AG04449 (cell line): ENCODE data around the gene PDZRN4.
"Not testable (repeated sequence)": the region's sequence is repeated elsewhere in the genome, so short reads cannot be mapped to it uniquely, and the experiment has no call there.

Experiments
- CTCF ChIA-PET: fragments of 350-600 bp; formaldehyde crosslinking; extraction: SDS; loops from one replicate; lab custom pipeline; 2021; ENCODE audit warnings: antibody characterized with exemption; lab: Yijun Ruan, JAX
- POLR2A ChIA-PET: fragments of 400-600, 350-600 bp; formaldehyde crosslinking; extraction: SDS; loops from one replicate; lab custom pipeline; 2020; ENCODE audit warnings: antibody characterized with exemption, inconsistent platforms; lab: Yijun Ruan, JAX
- DNase-seq: peaks from one replicate; pipeline ENCODE4 v3.0.0-alpha.2; 2010; ENCODE audit warnings: low read depth, low spot score
- H3K4me3 ChIP-seq: 2 replicates; pipeline ENCODE4 v1.5.1; 2011; ENCODE audit warnings: low read depth, mild to moderate bottlenecking, control low read depth, low read length
- TF ChIP-seq, protein P1 (sequence below): IDR thresholded peaks from one replicate; pipeline ENCODE4 v1.5.1; 2011; ENCODE audit warnings: mild to moderate bottlenecking, moderate library complexity, low read length, control low read depth, inconsistent platforms; ENCODE audit not compliant: insufficient read depth; ENCODE audit errors: missing control alignments

The PDZRN4 gene

DNA sequence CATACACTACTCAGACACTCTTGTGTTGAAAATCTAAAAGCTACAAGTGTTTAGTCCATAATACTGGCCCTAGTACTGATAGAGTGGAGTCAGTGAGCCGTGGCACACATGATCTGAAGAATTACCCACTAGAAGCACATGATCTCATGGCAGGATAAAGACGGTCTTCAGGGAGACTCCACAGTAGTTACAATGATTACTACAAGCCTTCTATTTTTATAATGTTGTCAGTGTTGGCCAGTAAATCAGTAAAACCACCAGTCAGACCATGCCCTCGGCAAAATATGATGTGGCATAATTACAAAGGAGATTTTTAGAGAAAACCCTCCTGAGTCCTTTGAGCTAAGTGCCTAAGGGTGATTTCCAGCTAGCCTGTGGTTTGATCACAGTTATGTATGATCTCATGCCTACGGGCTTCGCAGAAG lies 114.9 kb downstream of the PDZRN4 start:
- ChIA-PET POLR2A (no interaction called here), CTCF (no interaction called here)
- DNase-seq = no peak

DNA sequence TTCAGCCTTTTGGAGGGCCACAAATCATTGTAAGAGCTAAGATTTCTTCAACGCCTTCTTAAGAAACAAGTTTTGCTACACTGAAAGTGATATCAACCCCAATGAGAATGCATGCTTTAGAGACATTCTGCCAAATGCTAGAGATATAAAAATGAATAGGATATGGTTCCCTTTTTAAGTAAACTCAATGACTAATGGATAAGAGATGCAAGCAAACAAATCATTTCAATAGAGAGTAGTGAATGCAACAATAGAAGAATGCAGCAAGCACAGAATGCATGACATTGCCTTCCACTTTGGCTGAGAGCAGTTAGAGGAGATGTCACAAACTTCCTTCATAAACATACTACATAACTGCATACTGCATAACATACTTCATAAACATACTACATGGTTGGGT lies 116.4 kb downstream of the PDZRN4 start:
- no peak for DNase-seq
- ChIA-PET CTCF (no interaction called here), POLR2A (no interaction called here)
- TF ChIP-seq, protein P1, sequence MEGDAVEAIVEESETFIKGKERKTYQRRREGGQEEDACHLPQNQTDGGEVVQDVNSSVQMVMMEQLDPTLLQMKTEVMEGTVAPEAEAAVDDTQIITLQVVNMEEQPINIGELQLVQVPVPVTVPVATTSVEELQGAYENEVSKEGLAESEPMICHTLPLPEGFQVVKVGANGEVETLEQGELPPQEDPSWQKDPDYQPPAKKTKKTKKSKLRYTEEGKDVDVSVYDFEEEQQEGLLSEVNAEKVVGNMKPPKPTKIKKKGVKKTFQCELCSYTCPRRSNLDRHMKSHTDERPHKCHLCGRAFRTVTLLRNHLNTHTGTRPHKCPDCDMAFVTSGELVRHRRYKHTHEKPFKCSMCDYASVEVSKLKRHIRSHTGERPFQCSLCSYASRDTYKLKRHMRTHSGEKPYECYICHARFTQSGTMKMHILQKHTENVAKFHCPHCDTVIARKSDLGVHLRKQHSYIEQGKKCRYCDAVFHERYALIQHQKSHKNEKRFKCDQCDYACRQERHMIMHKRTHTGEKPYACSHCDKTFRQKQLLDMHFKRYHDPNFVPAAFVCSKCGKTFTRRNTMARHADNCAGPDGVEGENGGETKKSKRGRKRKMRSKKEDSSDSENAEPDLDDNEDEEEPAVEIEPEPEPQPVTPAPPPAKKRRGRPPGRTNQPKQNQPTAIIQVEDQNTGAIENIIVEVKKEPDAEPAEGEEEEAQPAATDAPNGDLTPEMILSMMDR = no peak
- H3K4me3 ChIP-seq = no peak overlapping the region

More for the DNA sequence above, 114.9 kb downstream of the PDZRN4 start:
- no peak overlapping the region for H3K4me3 ChIP-seq
- TF ChIP-seq, protein P1 = no peak

DNA sequence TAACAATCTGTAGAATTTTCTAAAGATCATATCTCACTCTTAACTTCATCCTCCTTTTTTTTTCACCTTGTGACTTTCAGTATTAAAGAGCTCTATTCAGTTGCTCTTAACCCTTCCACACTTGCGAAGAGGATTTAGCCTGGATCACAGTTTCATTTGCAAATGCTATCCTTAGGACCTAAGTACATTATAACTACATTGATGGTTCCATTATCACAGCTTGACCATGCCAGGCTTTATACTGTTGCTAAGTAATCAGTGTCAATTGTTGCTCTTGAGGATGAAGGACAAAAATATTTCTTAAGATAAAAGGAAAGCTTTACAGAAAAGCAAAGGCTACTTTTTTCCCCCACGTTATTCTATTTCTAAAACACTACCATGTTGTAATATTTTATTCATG lies 122.2 kb downstream of the PDZRN4 start:
- no peak for DNase-seq
- ChIA-PET CTCF (no interaction called here), POLR2A (no interaction called here)
- H3K4me3 ChIP-seq = no peak overlapping the region
- TF ChIP-seq, protein P1 = no peak

DNA sequence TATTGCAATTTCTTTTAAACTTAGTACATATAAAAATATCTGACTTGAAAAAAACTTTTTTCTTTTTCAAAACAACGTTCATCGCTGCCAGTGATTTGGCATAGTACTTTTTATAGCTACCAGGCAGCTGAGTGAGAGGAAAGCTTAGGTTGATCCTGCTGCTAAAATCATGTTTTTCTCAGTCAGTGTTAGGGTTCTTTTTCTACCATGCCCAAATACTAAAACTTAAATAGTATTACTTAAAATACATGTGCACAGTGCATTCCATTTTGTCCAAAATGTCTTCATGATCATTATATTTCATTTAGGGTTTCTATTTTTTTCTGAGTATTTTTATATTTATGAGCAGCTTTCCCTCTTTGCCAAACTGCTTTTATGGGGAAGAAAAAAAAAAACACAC lies 123.8 kb downstream of the PDZRN4 start:
- TF ChIP-seq, protein P1 = no peak
- DNase-seq = no peak
- CTCF ChIA-PET = no interaction called here
- no peak overlapping the region for H3K4me3 ChIP-seq
- POLR2A ChIA-PET = no interaction called here

DNA sequence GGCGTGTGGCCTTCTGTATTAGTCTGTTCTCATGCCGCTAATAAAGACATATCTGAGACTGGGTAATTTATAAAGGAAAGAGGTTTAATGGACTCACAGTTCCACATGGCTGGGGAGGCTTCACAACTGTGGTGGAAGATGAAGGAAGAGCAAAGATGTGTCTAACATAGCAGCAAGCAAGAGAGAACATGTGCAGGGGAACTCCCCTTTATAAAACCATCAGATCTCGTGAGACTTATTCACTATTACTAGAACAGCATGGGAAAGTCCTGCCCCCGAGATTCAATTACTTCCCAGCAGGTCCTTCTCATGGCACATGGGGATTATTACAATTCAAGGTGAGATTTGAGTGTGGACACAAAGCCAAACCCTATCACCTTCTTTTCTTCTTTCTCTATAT lies 124.3 kb downstream of the PDZRN4 start:
- CTCF ChIA-PET, POLR2A ChIA-PET, DNase-seq: not testable (repeated sequence)

DNA sequence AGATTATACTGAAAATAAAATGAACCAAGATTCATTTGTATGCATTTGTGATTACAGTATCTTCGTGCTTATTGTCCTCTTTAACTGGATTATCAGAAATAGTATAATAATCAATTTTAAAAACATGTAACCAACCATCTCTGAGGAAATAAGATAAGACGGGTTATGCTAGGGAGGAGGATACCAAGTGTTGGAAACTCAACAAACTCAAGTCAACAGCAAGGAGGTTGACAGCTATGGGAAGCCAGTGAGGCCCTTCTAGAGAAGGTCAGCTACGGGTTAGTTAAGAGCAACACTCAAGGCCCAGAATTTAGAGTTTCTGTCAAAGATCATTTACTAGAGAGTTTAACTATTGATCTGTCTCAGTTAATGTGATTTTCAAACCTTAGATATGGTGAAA lies 137.2 kb downstream of the PDZRN4 start:
- no peak for DNase-seq
- TF ChIP-seq, protein P1 = no peak
- CTCF ChIA-PET = no interaction called here
- no peak overlapping the region for H3K4me3 ChIP-seq
- POLR2A ChIA-PET = no interaction called here

More for the DNA sequence above, 124.3 kb downstream of the PDZRN4 start:
- H3K4me3 ChIP-seq = not testable (repeated sequence)

DNA sequence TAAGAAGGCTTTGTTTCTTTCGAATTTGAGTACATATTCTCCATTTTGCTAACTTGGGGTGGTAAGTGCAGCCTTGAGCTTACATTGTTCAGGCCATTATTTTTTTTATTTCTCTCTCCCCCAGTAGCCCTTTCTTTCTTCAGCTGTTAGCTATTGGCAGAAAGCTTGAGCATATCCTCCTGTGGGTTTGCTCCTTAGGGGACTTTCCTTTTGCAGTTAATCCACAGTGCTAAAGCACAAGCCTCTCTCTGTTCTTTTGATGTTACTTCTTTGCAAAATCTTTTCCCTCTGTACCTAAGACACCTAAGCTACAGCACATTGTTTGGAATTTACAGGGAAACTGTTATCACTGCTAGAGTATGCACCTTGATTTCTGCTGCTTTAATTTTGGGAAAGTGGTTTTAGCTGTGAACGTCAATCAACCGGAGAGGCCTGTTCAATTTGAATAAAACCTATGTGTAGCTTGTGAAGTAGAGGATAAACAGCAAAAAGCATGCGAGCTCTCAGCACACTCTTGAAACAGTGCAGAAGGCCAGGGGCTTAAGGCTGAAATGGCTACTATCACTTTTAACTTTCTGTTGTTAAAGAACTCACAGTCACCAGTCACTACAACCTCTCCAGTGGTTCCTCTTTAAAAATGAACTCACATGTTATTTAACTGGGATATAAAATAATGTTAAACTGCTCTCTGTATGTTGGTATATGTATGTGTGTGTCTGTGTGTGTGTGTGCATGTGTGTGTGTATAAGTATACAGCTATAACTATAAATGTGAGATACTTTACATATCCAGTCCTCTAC lies 139.2 kb downstream of the PDZRN4 start:
- DNase-seq = no peak
- H3K4me3 ChIP-seq = no peak overlapping the region
- ChIA-PET CTCF (no interaction called here), POLR2A (no interaction called here)
- TF ChIP-seq, protein P1 = no peak
